Prostate gland (tissue), 2 donors: ENCODE data around the gene PTDSS2.
"Not testable (repeated sequence)": the region's sequence is repeated elsewhere in the genome, so short reads cannot be mapped to it uniquely, and the experiment has no call there.

ENCODE experiments used
- POLR2A ChIP-seq: fragments of 450-650 bp; IDR thresholded peaks from one replicate; pipeline ENCODE4 v1.6.1; 2016; ENCODE audit warnings: antibody characterized with exemption, mild to moderate bottlenecking
- TF ChIP-seq, protein P1 (sequence below), 4 experiments: fragments of 200-600 bp in 2 of 4; fragments of 450-650 bp in 2 of 4; sonication (generic) in 2 of 4; IDR thresholded peaks; 1 replicate in 3 of 4; 2 replicates in 1 of 4; pipeline ENCODE4 v1.5.1; 2016 to 2019; ENCODE audit warnings: antibody characterized with exemption in 4 of 4, mild to moderate bottlenecking in 2 of 4, moderate library complexity in 2 of 4

DNA sequence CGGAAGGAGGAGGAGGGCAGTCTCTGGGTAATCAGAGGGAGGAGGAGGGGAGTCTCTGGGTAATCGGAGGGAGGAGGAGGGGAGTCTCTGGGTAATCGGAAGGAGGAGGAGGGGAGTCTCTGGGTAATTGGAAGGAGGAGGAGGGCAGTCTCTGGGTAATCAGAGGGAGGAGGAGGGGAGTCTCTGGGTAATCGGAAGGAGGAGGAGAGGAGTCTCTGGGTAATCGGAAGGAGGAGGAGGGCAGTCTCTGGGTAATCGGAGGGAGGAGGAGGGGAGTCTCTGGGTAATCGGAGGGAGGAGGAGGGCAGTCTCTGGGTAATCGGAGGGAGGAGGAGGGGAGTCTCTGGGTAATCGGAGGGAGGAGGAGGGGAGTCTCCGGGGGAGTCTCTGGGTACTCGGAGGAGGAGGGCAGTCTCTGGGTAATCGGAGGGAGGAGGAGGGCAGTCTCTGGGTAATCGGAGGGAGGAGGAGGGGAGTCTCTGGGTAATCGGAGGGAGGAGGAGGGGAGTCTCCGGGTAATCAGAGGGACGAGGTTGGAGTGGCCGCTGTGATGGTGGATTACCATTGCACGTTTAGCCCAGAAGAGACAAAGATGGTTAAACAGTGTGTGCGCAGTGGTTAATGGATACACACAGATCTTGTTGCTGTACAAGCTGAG lies 19.1 kb downstream of the PTDSS2 start:
- TF ChIP-seq, protein P1, sequence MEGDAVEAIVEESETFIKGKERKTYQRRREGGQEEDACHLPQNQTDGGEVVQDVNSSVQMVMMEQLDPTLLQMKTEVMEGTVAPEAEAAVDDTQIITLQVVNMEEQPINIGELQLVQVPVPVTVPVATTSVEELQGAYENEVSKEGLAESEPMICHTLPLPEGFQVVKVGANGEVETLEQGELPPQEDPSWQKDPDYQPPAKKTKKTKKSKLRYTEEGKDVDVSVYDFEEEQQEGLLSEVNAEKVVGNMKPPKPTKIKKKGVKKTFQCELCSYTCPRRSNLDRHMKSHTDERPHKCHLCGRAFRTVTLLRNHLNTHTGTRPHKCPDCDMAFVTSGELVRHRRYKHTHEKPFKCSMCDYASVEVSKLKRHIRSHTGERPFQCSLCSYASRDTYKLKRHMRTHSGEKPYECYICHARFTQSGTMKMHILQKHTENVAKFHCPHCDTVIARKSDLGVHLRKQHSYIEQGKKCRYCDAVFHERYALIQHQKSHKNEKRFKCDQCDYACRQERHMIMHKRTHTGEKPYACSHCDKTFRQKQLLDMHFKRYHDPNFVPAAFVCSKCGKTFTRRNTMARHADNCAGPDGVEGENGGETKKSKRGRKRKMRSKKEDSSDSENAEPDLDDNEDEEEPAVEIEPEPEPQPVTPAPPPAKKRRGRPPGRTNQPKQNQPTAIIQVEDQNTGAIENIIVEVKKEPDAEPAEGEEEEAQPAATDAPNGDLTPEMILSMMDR (IDR thresholded peaks at IDR 0.05): not testable (repeated sequence)
- TF ChIP-seq POLR2A: not testable (repeated sequence)
